H1 (cell line): Measurements from ENCODE around the gene TBC1D9. TPM values are rescaled to one million over a fixed set of nuclear protein-coding genes. Genes with fewer than 3 reads are reported as not detected.

ENCODE experiments used
- CTCF ChIA-PET: fragments of 300-600 bp; sonication (Branson Sonifier 250); formaldehyde crosslinking; loops from one replicate; lab custom pipeline; 2021; ENCODE audit not compliant: partially characterized antibody; lab: Charles Lee
- POLR2A ChIA-PET: fragments of 300-600 bp; sonication (Branson Sonifier 250); formaldehyde crosslinking; loops from one replicate; lab custom pipeline; 2021; ENCODE audit warnings: inconsistent platforms; ENCODE audit not compliant: partially characterized antibody; lab: Charles Lee
- DNase-seq, 2 experiments: peaks; one replicate each; pipeline versions ENCODE4 v3.0.0 to v3.0.0-alpha.2; 2010 to 2022; ENCODE audit warnings: low spot score in 2 of 2, low read depth in 1 of 2, mixed read lengths in 1 of 2
- FAIRE-seq: peaks from 2 replicates; lab custom pipeline; 2011; peaks lifted over from hg19 to GRCh38; lab: Jason Lieb, UNC
- H2AFZ ChIP-seq: 2 replicates; pipeline ENCODE4 v1.8.1; 2012; ENCODE audit warnings: low read length, inconsistent platforms
- H2AK5ac ChIP-seq: 2 replicates; pipeline ENCODE4 v1.6.1; 2013; ENCODE audit warnings: low read depth, low read length
- H2BK120ac ChIP-seq: replicated peaks from 2 replicates; pipeline ENCODE3; 2013; ENCODE audit warnings: low read depth, low read length, inconsistent platforms
- H2BK12ac ChIP-seq: 2 replicates; pipeline ENCODE4 v1.6.1; 2013; ENCODE audit warnings: low read depth, low read length
- H2BK15ac ChIP-seq: 2 replicates; pipeline ENCODE4 v1.6.1; 2013; ENCODE audit warnings: low read length
- H2BK20ac ChIP-seq: 2 replicates; pipeline ENCODE4 v1.6.1; 2013; ENCODE audit warnings: low read length
- H2BK5ac ChIP-seq: 2 replicates; pipeline ENCODE4 v1.6.1; 2013; ENCODE audit warnings: low read depth, low read length
- H3K14ac ChIP-seq: 2 replicates; pipeline ENCODE4 v1.6.1; 2013; ENCODE audit warnings: inconsistent platforms; ENCODE audit not compliant: insufficient read length
- H3K18ac ChIP-seq: 2 replicates; pipeline ENCODE4 v1.6.1; 2013; ENCODE audit warnings: low read length; ENCODE audit errors: extremely low read depth
- H3K23ac ChIP-seq: 2 replicates; pipeline ENCODE4 v1.6.1; 2013; ENCODE audit warnings: inconsistent platforms; ENCODE audit not compliant: insufficient read length
- H3K23me2 ChIP-seq: 2 replicates; pipeline ENCODE4 v1.6.1; 2013; ENCODE audit warnings: low read depth, low read length
- H3K27ac ChIP-seq: 2 replicates; pipeline ENCODE4 v1.6.1; 2011; ENCODE audit warnings: low read depth, low read length, inconsistent platforms
- H3K27me3 ChIP-seq, 4 experiments: replicated peaks in 1 of 4; 1 replicate in 1 of 4; 2 replicates in 3 of 4; pipeline versions ENCODE4 v1.6.1 to v1.8.1; 2011 to 2013; ENCODE audit warnings: low read length in 3 of 4, mild to moderate bottlenecking in 3 of 4, inconsistent platforms in 2 of 4, mixed read lengths in 2 of 4, moderate library complexity in 1 of 4; ENCODE audit not compliant: control insufficient read depth in 3 of 4, insufficient read depth in 3 of 4; ENCODE audit errors: extremely low read depth in 1 of 4
- H3K36me3 ChIP-seq, 4 experiments: 2 replicates each; pipeline versions ENCODE4 v1.6.1 to v1.8.1; 2011 to 2013; ENCODE audit warnings: mild to moderate bottlenecking in 4 of 4, low read length in 3 of 4, moderate library complexity in 2 of 4, control low read depth in 1 of 4, inconsistent platforms in 1 of 4; ENCODE audit not compliant: insufficient read depth in 4 of 4, control insufficient read depth in 2 of 4
- H3K4ac ChIP-seq: replicated peaks from 2 replicates; pipeline ENCODE3; 2013; ENCODE audit warnings: low read length, low read depth, mixed read lengths, inconsistent platforms; ENCODE audit not compliant: insufficient read length
- H3K4me1 ChIP-seq, 4 experiments: replicated peaks in 1 of 4; 1 replicate in 1 of 4; 2 replicates in 3 of 4; pipeline versions ENCODE4 v1.6.1 to v1.8.1; 2011 to 2013; ENCODE audit warnings: low read length in 3 of 4, inconsistent platforms in 2 of 4, mixed read lengths in 1 of 4; ENCODE audit not compliant: insufficient read depth in 4 of 4, control insufficient read depth in 3 of 4
- H3K4me2 ChIP-seq, 2 experiments: 2 replicates each; pipeline versions ENCODE4 v1.6.1 to v1.8.1; 2011 to 2013; ENCODE audit warnings: low read depth in 2 of 2, low read length in 2 of 2, control low read depth in 1 of 2, inconsistent platforms in 1 of 2, mild to moderate bottlenecking in 1 of 2; ENCODE audit not compliant: insufficient read depth in 1 of 2
- H3K4me3 ChIP-seq, 4 experiments: fragments of 200-600, 300-600 bp in 1 of 4; sonication (generic), shearing (Covaris generic), sonication (Bioruptor Twin) in 1 of 4; 2 replicates each; pipeline versions ENCODE4 v1.5.1 to v1.8.1; 2011 to 2016; ENCODE audit warnings: low read length in 4 of 4, low read depth in 3 of 4, control low read depth in 2 of 4, inconsistent platforms in 2 of 4, mild to moderate bottlenecking in 2 of 4, mixed read lengths in 1 of 4, moderate library complexity in 1 of 4; ENCODE audit not compliant: insufficient read depth in 2 of 4; ENCODE audit errors: extremely low read depth in 1 of 4
- H3K56ac ChIP-seq: replicated peaks from 2 replicates; pipeline ENCODE3; 2013; ENCODE audit warnings: low read depth, mild to moderate bottlenecking, mixed read lengths, low read length, inconsistent platforms; ENCODE audit not compliant: insufficient read length
- H3K79me1 ChIP-seq: 2 replicates; pipeline ENCODE4 v1.6.1; 2013; ENCODE audit warnings: low read depth, low read length, control low read depth
- H3K79me2 ChIP-seq, 2 experiments: 2 replicates each; pipeline versions ENCODE4 v1.6.1 to v1.8.1; 2012 to 2013; ENCODE audit warnings: low read length in 2 of 2, mild to moderate bottlenecking in 2 of 2, inconsistent platforms in 1 of 2; ENCODE audit not compliant: insufficient read depth in 2 of 2, control insufficient read depth in 1 of 2
- H3K9ac ChIP-seq, 4 experiments: replicated peaks in 1 of 4; 1 replicate in 1 of 4; 2 replicates in 3 of 4; pipeline versions ENCODE4 v1.6.1 to v1.8.1; 2011 to 2013; ENCODE audit warnings: low read depth in 3 of 4, low read length in 3 of 4, control low read depth in 2 of 4, mild to moderate bottlenecking in 2 of 4, moderate library complexity in 2 of 4, inconsistent platforms in 1 of 4; ENCODE audit errors: extremely low read depth in 1 of 4
- H3K9me3 ChIP-seq, 2 experiments: 2 replicates each; pipeline versions ENCODE4 v1.6.1 to v1.8.1; 2012 to 2013; ENCODE audit warnings: mild to moderate bottlenecking in 2 of 2, moderate library complexity in 2 of 2, control low read depth in 1 of 2, inconsistent platforms in 1 of 2, low read depth in 1 of 2, low read length in 1 of 2, mixed read lengths in 1 of 2; ENCODE audit not compliant: insufficient read depth in 2 of 2
- H4K20me1 ChIP-seq, 2 experiments: replicated peaks in 1 of 2; 2 replicates each; pipeline versions ENCODE3 to v1.8.1; 2011 to 2013; ENCODE audit warnings: inconsistent platforms in 2 of 2, low read length in 2 of 2, mild to moderate bottlenecking in 1 of 2; ENCODE audit not compliant: insufficient read depth in 2 of 2, control insufficient read depth in 1 of 2
- H4K5ac ChIP-seq: 2 replicates; pipeline ENCODE4 v1.6.1; 2013; ENCODE audit warnings: low read length, low read depth, mixed read lengths, inconsistent platforms; ENCODE audit not compliant: insufficient read length
- H4K8ac ChIP-seq: 2 replicates; pipeline ENCODE4 v1.8.0; 2013; ENCODE audit warnings: mild to moderate bottlenecking, moderate library complexity, low read length, inconsistent platforms; ENCODE audit not compliant: insufficient read depth; ENCODE audit errors: extremely low read depth
- H4K91ac ChIP-seq: replicated peaks from 2 replicates; pipeline ENCODE3; 2013; ENCODE audit warnings: low read length, mixed read lengths, inconsistent platforms; ENCODE audit not compliant: insufficient read length
- BRCA1 ChIP-seq: IDR thresholded peaks from 2 replicates; pipeline ENCODE4 v1.6.1; 2012; ENCODE audit warnings: low read depth, low read length, improper control_type of control experiment
- CBX8 ChIP-seq: fragments of 300-800, 300-1000 bp; sonication (generic); IDR thresholded peaks from 2 replicates; pipeline ENCODE4 v1.7.1; 2016; ENCODE audit warnings: low read depth, low read length, borderline replicate concordance
- EP300 ChIP-seq, 2 experiments: IDR thresholded peaks; 1 replicate in 1 of 2; 2 replicates in 1 of 2; pipeline ENCODE4 v1.6.1; 2011 to 2012; ENCODE audit warnings: low read depth in 2 of 2, low read length in 2 of 2, mild to moderate bottlenecking in 2 of 2, borderline replicate concordance in 1 of 2, inconsistent platforms in 1 of 2, moderate library complexity in 1 of 2
- GABPA ChIP-seq: IDR thresholded peaks from 2 replicates; pipeline ENCODE4 v1.6.1; 2011; ENCODE audit warnings: mild to moderate bottlenecking, low read length, moderate library complexity, borderline replicate concordance; ENCODE audit not compliant: insufficient read depth
- PHF8 ChIP-seq: fragments of 200-600 bp; sonication (generic); conservative IDR thresholded peaks from 2 replicates; pipeline ENCODE4 v1.7.1; 2012; ENCODE audit warnings: low read depth, mild to moderate bottlenecking, inconsistent platforms, low read length, moderate library complexity
- POU5F1 ChIP-seq: IDR thresholded peaks from 2 replicates; pipeline ENCODE4 v1.6.1; 2011; ENCODE audit warnings: low read depth, mild to moderate bottlenecking, low read length, moderate library complexity
- RFX5 ChIP-seq: IDR thresholded peaks from 2 replicates; pipeline ENCODE4 v1.6.1; 2011; ENCODE audit warnings: low read depth, low read length, improper control_type of control experiment, borderline replicate concordance
- SP1 ChIP-seq: IDR thresholded peaks from 2 replicates; pipeline ENCODE4 v1.6.1; 2011; ENCODE audit warnings: low read depth, low read length
- SP2 ChIP-seq: IDR thresholded peaks from 2 replicates; pipeline ENCODE4 v1.6.1; 2012; ENCODE audit warnings: mild to moderate bottlenecking, low read length, inconsistent platforms
- SP4 ChIP-seq: IDR thresholded peaks from 2 replicates; pipeline ENCODE4 v1.6.1; 2012; ENCODE audit warnings: low read length, inconsistent platforms
- TAF1 ChIP-seq: IDR thresholded peaks from 2 replicates; pipeline ENCODE4 v1.6.1; 2011; ENCODE audit warnings: mild to moderate bottlenecking, low read depth, low read length
- TBP ChIP-seq: IDR thresholded peaks from 2 replicates; pipeline ENCODE4 v1.6.1; 2011; ENCODE audit warnings: low read depth, low read length, improper control_type of control experiment
- WGBS, 2 experiments: shearing (Covaris generic) in 1 of 2; methylation state at CpG; one replicate each; pipeline versions ENCODE4 v1.1.6 to v1.1.7; 2013 to 2015; ENCODE audit warnings: low lambda C conversion rate in 2 of 2, mixed read lengths in 2 of 2, inconsistent platforms in 1 of 2, low coverage in 1 of 2, missing lambda C conversion rate in 1 of 2; ENCODE audit not compliant: insufficient replicate concordance in 2 of 2, insufficient coverage in 1 of 2, insufficient read length in 1 of 2; ENCODE audit errors: extremely low coverage in 1 of 2, missing lambda C conversion rate in 1 of 2; 5-methylcytosine and 5-hydroxymethylcytosine counted together
- polyA plus RNA-seq, 7 experiments: library from polyadenylated mRNA; depleted of rRNA in 3 of 7; stranded (reverse) in 5 of 7; unstranded in 2 of 7; fragments of >200 nt in 5 of 7; fragments of 200-250 nt in 2 of 7; gene quantifications; 1 replicate in 5 of 7; 2 replicates in 1 of 7; 4 replicates in 1 of 7; pipeline versions ENCODE4 v1.2.1 to v1.2.3, GENCODE V29; 2011 to 2013; ENCODE audit warnings: missing spikeins in 2 of 7, mixed read lengths in 2 of 7
- total RNA-seq: library from RNA; stranded (reverse); fragmentation: NEBNext Ultra II Directional; extraction: Animal tissue kit (Norgen Biotek cat#: 25700); gene quantifications from 2 replicates; pipeline ENCODE4 v1.2.1, GENCODE V29; 2021

The TBC1D9 gene
- total and polyA plus RNA-seq, 2 of the 8 experiments (the other 6 are each of a cell fraction or from before 2014, with no cell fraction given): 0.94 to 1.0 TPM

- Histone ChIP-seq H2AFZ (no peak overlapping the region), H4K20me1 (no peaks in the 10 kb centered on the region), H3K4me1 (no peaks in the 10 kb centered on the region), H2BK120ac (no peak overlapping the region), H2BK12ac (no peak overlapping the region), H3K36me3 (no peaks in the 10 kb centered on the region), H2BK20ac (no peak overlapping the region), H3K4me2 (no peak overlapping the region), H2BK5ac (no peak overlapping the region), H3K4ac (no peak overlapping the region), H3K79me1 (no peaks in the 10 kb centered on the region), H2AK5ac (no peak overlapping the region), H3K56ac (no peak overlapping the region), H4K5ac (no peak overlapping the region), H3K27ac (no peak overlapping the region), H3K9me3 (no peaks in the 10 kb centered on the region), H3K27me3 (no peaks in the 10 kb centered on the region), H2BK15ac (no peak overlapping the region), H3K9ac (no peak overlapping the region), H3K79me2 (no peaks in the 10 kb centered on the region), H4K8ac (no peak overlapping the region), H3K4me3 (no peak overlapping the region), H3K23me2 (no peaks in the 10 kb centered on the region), H3K14ac (no peak overlapping the region), H3K23ac (no peak overlapping the region), H4K91ac (no peak overlapping the region), H3K18ac (no peak overlapping the region)
- POLR2A ChIA-PET: no interaction called here
- TF ChIP-seq GABPA (no peak), PHF8 (no peak), CBX8 (no peak), SP2 (no peak), POU5F1 (no peak), BRCA1 (no peak), TBP (no peak), SP1 (no peak), SP4 (no peak), RFX5 (no peak), EP300 (IDR thresholded peaks at IDR 0.05; ENCODE audit: borderline replicate concordance in 1 of 2, low read depth in 2 of 2, low read length in 2 of 2) (no peak), TAF1 (no peak)
- CTCF ChIA-PET: interaction anchor here (1.3 kb wide), 1 partner anchor 9 kb away, joined by 3 read pairs; no protein-coding TSS in a partner anchor
- DNase-seq (no peak), FAIRE-seq (no peak)
- 81% methylated on average over 3 of the region's 3 CpGs; no CpG with 5 or more reads in 1 of the 2 experiments for WGBS, 2 experiments
These were observed 76.6 kb downstream of the TBC1D9 start for GRCh38 chr4:140679576-140679975.
